ENCODE data around the gene RCN2. TPM values are rescaled to one million over a fixed set of nuclear protein-coding genes. Genes with fewer than 3 reads are reported as not detected.

The RCN2 gene
- polyA plus RNA-seq, 1 experiment: 123 TPM

- H3K4me3 ChIP-seq (ENCODE audit: low read depth, low read length): no peak overlapping the region
- ChIA-PET CTCF (no interaction called here), POLR2A (no interaction called here)
- no peaks in the 10 kb centered on the region for H3K9me3 ChIP-seq (ENCODE audit: control insufficient read depth, insufficient read depth, low read length)
- H3K27me3 ChIP-seq (ENCODE audit: control insufficient read depth, insufficient read depth, low read length): peaks cover 22% of the 10 kb centered on the region
- TF ChIP-seq CTCF (IDR thresholded peaks at IDR 0.05; ENCODE audit: low read depth, low read length): no peak
- no peak for DNase-seq (ENCODE audit: low read depth, low spot score)
- H3K27ac ChIP-seq (ENCODE audit: low read depth, low read length): no peak overlapping the region
Measured at GRCh38 chr15:76991048-76991447, 59.5 kb downstream of the RCN2 start.

GRCh38 chr15:76991741-76992645 is 60.4 kb downstream of the RCN2 start:
- Histone ChIP-seq H3K27ac (ENCODE audit: low read depth, low read length) (no peak overlapping the region), H3K9me3 (ENCODE audit: control insufficient read depth, insufficient read depth, low read length) (no peaks in the 10 kb centered on the region), H3K4me3 (ENCODE audit: low read depth, low read length) (no peak overlapping the region), H3K27me3 (ENCODE audit: control insufficient read depth, insufficient read depth, low read length) (peaks cover 22% of the 10 kb centered on the region)
- no peak for DNase-seq (ENCODE audit: low read depth, low spot score)
- no peak for TF ChIP-seq CTCF (IDR thresholded peaks at IDR 0.05; ENCODE audit: low read depth, low read length)
- ChIA-PET CTCF (no interaction called here), POLR2A (no interaction called here)

- Histone ChIP-seq H3K4me3 (ENCODE audit: low read depth, low read length) (no peak overlapping the region), H3K27ac (ENCODE audit: low read depth, low read length) (no peak overlapping the region), H3K27me3 (ENCODE audit: control insufficient read depth, insufficient read depth, low read length) (peaks cover 22% of the 10 kb centered on the region), H3K9me3 (ENCODE audit: control insufficient read depth, insufficient read depth, low read length) (no peaks in the 10 kb centered on the region)
- CTCF ChIA-PET: interaction anchor here (0.7 kb wide), 1 partner anchor 12 kb away, joined by 3 read pairs; no protein-coding TSS in a partner anchor
- no peak for TF ChIP-seq CTCF (IDR thresholded peaks at IDR 0.05; ENCODE audit: low read depth, low read length)
- no peak for DNase-seq (ENCODE audit: low read depth, low spot score)
- POLR2A ChIA-PET: no interaction called here
Measured at GRCh38 chr15:76993114-76993725, 61.7 kb downstream of the RCN2 start.

GRCh38 chr15:76994001-76994400 is 62.5 kb downstream of the RCN2 start:
- Histone ChIP-seq H3K4me3 (ENCODE audit: low read depth, low read length) (no peak overlapping the region), H3K27ac (ENCODE audit: low read depth, low read length) (no peak overlapping the region), H3K9me3 (ENCODE audit: control insufficient read depth, insufficient read depth, low read length) (no peaks in the 10 kb centered on the region), H3K27me3 (ENCODE audit: control insufficient read depth, insufficient read depth, low read length) (peaks cover 24% of the 10 kb centered on the region)
- CTCF ChIA-PET: no interaction called here
- POLR2A ChIA-PET: no interaction called here
- TF ChIP-seq CTCF (IDR thresholded peaks at IDR 0.05; ENCODE audit: low read depth, low read length): no peak
- DNase-seq (ENCODE audit: low read depth, low spot score): no peak

GRCh38 chr15:76994496-76994895 is 62.9 kb downstream of the RCN2 start:
- CTCF ChIA-PET: no interaction called here
- POLR2A ChIA-PET: no interaction called here
- Histone ChIP-seq H3K27me3 (ENCODE audit: control insufficient read depth, insufficient read depth, low read length) (peaks cover 24% of the 10 kb centered on the region), H3K4me3 (ENCODE audit: low read depth, low read length) (no peak overlapping the region), H3K9me3 (ENCODE audit: control insufficient read depth, insufficient read depth, low read length) (no peaks in the 10 kb centered on the region), H3K27ac (ENCODE audit: low read depth, low read length) (no peak overlapping the region)
- no peak for DNase-seq (ENCODE audit: low read depth, low spot score)
- TF ChIP-seq CTCF (IDR thresholded peaks at IDR 0.05; ENCODE audit: low read depth, low read length): no peak
